B cell (primary cell): ENCODE data around the gene MRPS23. TPM values are rescaled to one million over a fixed set of nuclear protein-coding genes. Genes with fewer than 3 reads are reported as not detected.

Experiments used
- ATAC-seq: fragments of 200-7000 bp; cut with Tn5 transposase; one replicate; pipeline ENCODE4 v1.10.0; 2021; ENCODE audit warnings: low read depth, mild to moderate bottlenecking, moderate number of reproducible peaks, moderate library complexity
- CTCF ChIA-PET: fragments of 350-600 bp; sonication (Branson Sonifier 250); formaldehyde crosslinking; loops from one replicate; lab custom pipeline; 2021; ENCODE audit warnings: antibody characterized with exemption, inconsistent platforms; lab: Charles Lee
- POLR2A ChIA-PET: fragments of 350-600 bp; sonication (Branson Sonifier 250); formaldehyde crosslinking; loops from one replicate; lab custom pipeline; 2021; ENCODE audit warnings: antibody characterized with exemption; lab: Charles Lee
- DNase-seq: peaks from one replicate; pipeline ENCODE4 v3.0.0; 2013
- H2AFZ ChIP-seq: 2 replicates; pipeline ENCODE4 v1.6.1; 2012; ENCODE audit warnings: mild to moderate bottlenecking, low read depth, low read length; ENCODE audit not compliant: insufficient read depth, poor library complexity, severe bottlenecking
- H3K27ac ChIP-seq, 2 donors: 1 replicate in 1 of 2; 2 replicates in 1 of 2; pipeline ENCODE4 v1.5.1; 2012 to 2013; ENCODE audit warnings: low read length in 2 of 2, mild to moderate bottlenecking in 2 of 2, moderate library complexity in 1 of 2
- H3K27me3 ChIP-seq, 4 experiments: fragments of 200-600 bp in 1 of 4; sonication (generic) in 1 of 4; replicated peaks in 1 of 4; 1 replicate in 2 of 4; 2 replicates in 2 of 4; pipeline versions ENCODE4 v1.6.1 to v1.7.0; 2013 to 2016; ENCODE audit warnings: low read length in 3 of 4, mild to moderate bottlenecking in 2 of 4, mixed read lengths in 1 of 4, moderate library complexity in 1 of 4; ENCODE audit not compliant: insufficient read depth in 4 of 4, control insufficient read depth in 3 of 4; ENCODE audit errors: control extremely low read depth in 1 of 4
- H3K36me3 ChIP-seq, 2 experiments: replicated peaks in 1 of 2; 1 replicate in 1 of 2; 2 replicates in 1 of 2; pipeline versions ENCODE4 v1.6.1 to v1.7.1; 2013; ENCODE audit warnings: low read length in 1 of 2; ENCODE audit not compliant: insufficient read depth in 2 of 2, control insufficient read depth in 1 of 2; ENCODE audit errors: control extremely low read depth in 1 of 2, extremely low read depth in 1 of 2
- H3K4me1 ChIP-seq, 2 donors: fragments of 200-600 bp in 1 of 2; sonication (generic) in 1 of 2; 1 replicate in 1 of 2; 2 replicates in 1 of 2; pipeline versions ENCODE4 v1.5.1 to v1.6.1; 2013 to 2017; ENCODE audit warnings: low read length in 2 of 2; ENCODE audit not compliant: control insufficient read depth in 2 of 2, insufficient read depth in 2 of 2
- H3K4me2 ChIP-seq: replicated peaks from 2 replicates; pipeline ENCODE3; 2012; ENCODE audit warnings: mild to moderate bottlenecking, low read depth, low read length; ENCODE audit not compliant: poor library complexity, severe bottlenecking
- H3K4me3 ChIP-seq, 5 experiments: fragments of 200-600 bp in 1 of 5; sonication (generic) in 1 of 5; 1 replicate in 3 of 5; 2 replicates in 2 of 5; pipeline versions ENCODE4 v1.5.1 to v1.7.0; 2011 to 2016; ENCODE audit warnings: low read length in 4 of 5, mild to moderate bottlenecking in 4 of 5, low read depth in 2 of 5, control low read depth in 1 of 5, moderate library complexity in 1 of 5; ENCODE audit not compliant: insufficient read depth in 1 of 5; ENCODE audit errors: control extremely low read depth in 1 of 5, extremely low read depth in 1 of 5
- H3K79me2 ChIP-seq: fragments of 200-600 bp; sonication (generic); one replicate; pipeline ENCODE4 v1.6.0; 2016; ENCODE audit warnings: low read length; ENCODE audit not compliant: control insufficient read depth, insufficient read depth
- H3K9ac ChIP-seq: fragments of 200-600 bp; sonication (generic); 2 replicates; pipeline ENCODE4 v1.6.1; 2017; ENCODE audit warnings: mild to moderate bottlenecking, low read length, moderate library complexity
- H3K9me3 ChIP-seq, 3 donors: one replicate each; pipeline versions ENCODE4 v1.6.1 to v1.7.1; 2013; ENCODE audit warnings: low read length in 2 of 3; ENCODE audit not compliant: control insufficient read depth in 2 of 3, insufficient read depth in 1 of 3; ENCODE audit errors: control extremely low read depth in 1 of 3
- H4K20me1 ChIP-seq: 2 replicates; pipeline ENCODE4 v1.6.0; 2012; ENCODE audit warnings: mild to moderate bottlenecking, low read length; ENCODE audit not compliant: insufficient read depth, control insufficient read depth, poor library complexity, severe bottlenecking
- H3K27ac Mint-ChIP-seq: one replicate; pipeline ENCODE4 v1.8.0; 2021; ENCODE audit warnings: mixed read lengths
- H3K27me3 Mint-ChIP-seq: one replicate; pipeline ENCODE4 v1.8.0; 2021; ENCODE audit warnings: mixed read lengths
- H3K4me1 Mint-ChIP-seq: one replicate; pipeline ENCODE4 v1.8.0; 2021; ENCODE audit warnings: mixed read lengths
- H3K4me3 Mint-ChIP-seq: one replicate; pipeline ENCODE4 v1.8.0; 2021; ENCODE audit warnings: mixed read lengths
- H3K9me3 Mint-ChIP-seq: one replicate; pipeline ENCODE4 v1.8.0; 2022; ENCODE audit warnings: mixed read lengths; ENCODE audit not compliant: insufficient read depth
- CTCF ChIP-seq: fragments of 200-600 bp; IDR thresholded peaks from one replicate; pipeline ENCODE4 v1.8.0; 2022; ENCODE audit warnings: antibody characterized with exemption, mild to moderate bottlenecking
- EZH2 ChIP-seq: IDR thresholded peaks from 2 replicates; pipeline ENCODE4 v1.6.1; 2012; ENCODE audit warnings: borderline replicate concordance, low read depth, mild to moderate bottlenecking, moderate library complexity, low read length; ENCODE audit not compliant: insufficient read depth, poor library complexity, severe bottlenecking
- WGBS: methylation state at CpG from one replicate; pipeline ENCODE4 v1.1.5; 2013; ENCODE audit warnings: missing lambda C conversion rate; ENCODE audit not compliant: insufficient coverage; 5-methylcytosine and 5-hydroxymethylcytosine counted together
- intact Hi-C: fragments of 100-400 bp; cut with micrococcal nuclease; formaldehyde crosslinking; loops from one replicate; pipeline ENCODE4 v1.10.0; 2022
- polyA plus RNA-seq: library from polyadenylated mRNA; depleted of rRNA; stranded (reverse); fragments of >200 nt; gene quantifications from 2 replicates; pipeline ENCODE4 v1.2.3, GENCODE V29; 2012
- total RNA-seq, 2 donors: library from RNA; stranded (reverse); fragments of 120-200 nt in 1 of 2; gene quantifications; 1 replicate in 1 of 2; 2 replicates in 1 of 2; pipeline versions ENCODE4 v1.2.3 to v1.2.4, GENCODE V29; 2013 to 2022

MRPS23 gene
- total and polyA plus RNA-seq, 2 donors (not counting 1 experiment from before 2014, with no cell fraction given), result 10.3 to 25.4 TPM

GRCh38 chr17:57842280-57842679 lies 7.6 kb downstream of the MRPS23 start:
- Histone ChIP-seq H3K9ac (no peak overlapping the region), H3K4me1 (no peaks in the 10 kb centered on the region), H3K27ac (no peak overlapping the region), H3K79me2 (peaks cover 26% of the 10 kb centered on the region), H3K27me3 (no peaks in the 10 kb centered on the region), H4K20me1 (peaks cover 29% of the 10 kb centered on the region), H3K4me2 (no peak overlapping the region), H3K9me3 (no peaks in the 10 kb centered on the region), H3K36me3 (peaks cover 16 to 41% of the 10 kb centered on the region in 2 experiments), H2AFZ (no peak overlapping the region), H3K4me3 (no peak overlapping the region)
- ATAC-seq (no peak), DNase-seq (no peak)
- H3K27ac Mint-ChIP-seq, result no peak overlapping the region
- ChIA-PET CTCF (interaction anchor here (0.5 to 1.5 kb wide), 2 partner anchors 8 to 795 kb away, joined by 3 to 5 read pairs; no protein-coding TSS in a partner anchor), POLR2A (no interaction called here)
- no peaks in the 10 kb centered on the region for H3K27me3 Mint-ChIP-seq
- peaks cover 7% of the 10 kb centered on the region for H3K4me1 Mint-ChIP-seq
- intact Hi-C loops, result no loop called here
- no peaks in the 10 kb centered on the region for H3K9me3 Mint-ChIP-seq
- WGBS, result no CpG with 5 or more reads among the region's 1 CpG
- H3K4me3 Mint-ChIP-seq, result no peak overlapping the region
- TF ChIP-seq CTCF, result no peak
- no peak for TF ChIP-seq EZH2

GRCh38 chr17:57839571-57839923 lies 10.3 kb downstream of the MRPS23 start:
- H3K4me3 ChIP-seq, result no peak overlapping the region
- peaks cover 16 to 28% of the 10 kb centered on the region in 2 experiments for H3K36me3 ChIP-seq
- H3K9me3 ChIP-seq, result no peaks in the 10 kb centered on the region
- peaks cover 13% of the 10 kb centered on the region for H3K79me2 ChIP-seq
- H3K4me1 ChIP-seq, result no peaks in the 10 kb centered on the region
- peaks cover 19% of the 10 kb centered on the region for H4K20me1 ChIP-seq
- ATAC-seq (no peak), DNase-seq (no peak)
- Mint-ChIP-seq H3K4me1 (peaks cover 2% of the 10 kb centered on the region), H3K4me3 (no peak overlapping the region), H3K27me3 (no peaks in the 10 kb centered on the region), H3K9me3 (no peaks in the 10 kb centered on the region), H3K27ac (no peak overlapping the region)
- no peak overlapping the region for H3K27ac ChIP-seq
- no peak overlapping the region for H2AFZ ChIP-seq
- H3K9ac ChIP-seq, result no peak overlapping the region
- H3K4me2 ChIP-seq, result no peak overlapping the region
- intact Hi-C loops, result no loop called here
- WGBS, result 95% methylated on average over 6 of the region's 6 CpGs
- H3K27me3 ChIP-seq, result no peaks in the 10 kb centered on the region
- CTCF ChIA-PET, result no interaction called here
- POLR2A ChIA-PET, result no interaction called here
- no peak for TF ChIP-seq EZH2
